Glomerular visceral epithelial cell (primary cell): Measurements from ENCODE around the gene CREB5.

ENCODE experiments used
- DNase-seq: peaks from one replicate; pipeline ENCODE4 v3.0.0-alpha.2; 2016; ENCODE audit errors: extremely low spot score

The CREB5 gene

GRCh38 chr7:28682801-28683200 is 270.5 kb downstream of the CREB5 start:
- no peak for DNase-seq

DNA sequence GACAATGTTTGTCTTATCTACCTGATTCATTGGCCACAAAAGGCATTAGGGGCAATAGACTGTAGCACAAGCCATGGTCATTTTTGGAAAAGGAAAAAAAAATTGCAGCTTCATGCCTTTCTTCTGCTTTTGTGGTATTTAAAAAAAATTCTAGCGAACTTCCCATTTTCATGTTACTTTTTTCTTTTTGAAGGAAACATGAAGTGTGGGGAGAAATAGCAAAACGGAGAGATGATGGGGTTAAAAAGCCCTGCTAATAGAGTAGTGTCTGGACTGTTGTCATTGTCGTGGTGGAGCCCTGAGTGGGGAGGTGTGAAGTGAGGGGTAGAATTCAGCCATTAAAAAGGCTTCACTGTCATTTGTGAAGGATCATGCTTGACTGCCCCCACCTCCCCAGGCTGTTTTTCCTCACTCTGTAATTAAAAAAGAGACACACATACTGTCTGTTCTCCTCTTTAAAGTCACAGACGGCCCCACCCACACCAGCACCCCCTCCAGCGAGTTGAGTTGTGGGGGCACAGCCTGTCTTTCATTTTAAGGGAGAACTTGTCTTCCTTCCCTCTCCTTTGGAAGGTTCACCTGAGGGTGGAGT is 272.4 kb downstream of the CREB5 start:
- no peak for DNase-seq

GRCh38 chr7:28685242-28685643 is 272.9 kb downstream of the CREB5 start:
- DNase-seq = no peak

DNA sequence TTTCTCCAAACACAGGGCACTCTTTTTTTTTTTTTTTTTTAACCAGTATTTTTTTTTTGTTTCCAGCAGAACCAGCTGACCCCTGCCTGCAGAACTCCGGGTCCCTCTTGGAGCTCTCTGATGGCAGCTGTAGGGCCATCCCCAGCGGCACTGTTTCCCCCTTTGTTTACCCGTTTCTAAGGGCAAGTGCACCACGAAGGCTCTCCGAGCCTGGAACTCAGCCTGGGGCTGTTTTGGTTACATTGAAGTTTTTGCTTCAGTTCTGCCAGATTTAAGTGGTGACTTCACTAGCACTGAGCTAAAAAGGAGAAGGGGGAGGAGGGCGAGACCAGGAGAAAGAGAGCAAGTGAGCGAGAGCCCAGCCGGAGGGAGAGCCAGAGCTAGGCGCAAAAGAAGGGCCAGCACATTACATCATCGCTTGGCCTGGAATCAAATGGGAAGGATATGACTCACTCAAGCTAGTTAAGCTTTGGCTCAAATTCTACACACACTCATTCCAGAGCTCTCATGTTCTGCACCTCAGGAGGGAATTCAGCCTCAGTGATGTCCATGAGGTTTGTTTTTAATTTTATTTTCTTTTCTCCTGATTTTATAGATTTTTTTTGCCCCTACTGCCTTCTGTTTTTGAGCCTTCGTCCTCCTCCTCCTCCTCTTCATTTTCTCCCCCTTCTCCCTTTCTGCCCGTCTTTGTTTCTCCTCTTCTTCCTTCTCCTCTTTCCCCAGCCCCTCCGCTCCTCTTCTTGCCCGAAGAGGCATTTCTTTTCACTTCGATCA is 273.5 kb downstream of the CREB5 start:
- DNase-seq = peak; percentile 98

DNA sequence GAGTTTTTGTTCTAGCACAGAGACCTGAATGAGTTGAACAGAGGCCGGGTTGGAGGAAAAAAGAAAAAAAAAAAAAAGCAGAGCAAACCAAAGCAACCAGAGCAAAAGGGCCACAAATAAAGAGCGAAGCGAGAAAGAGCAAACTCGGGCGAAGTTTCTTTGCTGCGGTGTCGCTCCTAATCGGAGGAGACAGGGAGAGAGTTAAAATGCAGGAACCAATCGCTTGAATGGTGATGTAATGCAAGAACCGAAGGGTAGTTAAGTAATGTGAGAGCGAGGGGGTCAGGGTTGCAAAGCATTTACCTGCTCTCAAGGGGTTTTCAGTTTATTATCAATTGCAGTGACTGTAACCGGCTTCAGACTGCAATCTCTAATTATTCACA is 274.1 kb downstream of the CREB5 start:
- DNase-seq = peak; percentile 75

- DNase-seq = no peak
Observed at GRCh38 chr7:28687537-28687936, 275.2 kb downstream of the CREB5 start.

GRCh38 chr7:28688174-28688573 is 275.9 kb downstream of the CREB5 start:
- DNase-seq = no peak

DNA sequence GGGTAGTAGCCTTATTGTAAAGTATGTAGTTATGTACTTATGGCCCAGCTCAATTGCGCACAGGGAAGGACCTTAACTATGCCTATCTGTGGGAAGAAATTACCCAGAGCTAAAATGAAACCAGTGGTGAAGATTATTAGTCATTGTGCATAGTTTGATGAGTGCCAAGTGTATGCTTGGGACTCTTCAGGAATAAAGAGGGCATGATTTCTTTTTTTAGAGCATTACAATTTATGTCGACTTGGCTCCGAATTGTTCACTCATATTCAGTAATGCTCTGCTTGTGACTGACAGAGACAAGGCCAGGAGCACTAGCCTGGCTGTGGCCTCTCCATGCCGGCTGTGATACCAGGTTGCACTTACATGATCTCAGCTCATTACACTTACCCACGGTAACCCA is 276.3 kb downstream of the CREB5 start:
- peak; percentile 47 for DNase-seq

GRCh38 chr7:28695300-28696295 is 283.3 kb downstream of the CREB5 start:
- no peak for DNase-seq

DNA sequence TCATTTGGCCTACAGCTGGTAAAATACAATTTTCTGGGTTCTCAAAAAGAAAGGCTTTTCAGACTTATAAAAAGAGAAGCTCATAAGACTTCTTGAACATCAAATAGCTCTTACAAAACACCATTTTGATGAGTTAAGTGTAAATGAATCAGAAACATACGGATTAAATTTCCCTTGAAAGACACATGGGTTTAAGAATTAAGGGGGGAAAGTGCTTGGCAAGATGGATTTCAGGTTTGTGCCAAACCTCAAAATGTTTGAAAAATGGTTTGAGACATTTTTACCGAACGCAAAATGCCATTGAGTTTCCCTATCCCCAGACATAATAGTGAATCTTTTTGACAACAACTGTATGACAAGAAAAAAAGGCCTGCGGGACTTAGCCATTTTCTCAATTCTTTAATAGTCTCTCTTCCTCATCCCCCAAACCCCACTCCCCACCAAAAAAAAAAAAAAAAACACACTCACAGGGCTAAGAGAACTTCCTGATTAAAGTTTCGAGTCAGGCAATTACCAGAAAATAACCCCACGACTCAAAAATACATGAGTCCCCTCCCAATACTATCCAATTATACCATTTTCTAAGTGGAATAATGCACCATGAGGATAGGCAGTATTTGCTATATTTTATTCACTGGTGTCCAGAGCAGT is 285.7 kb downstream of the CREB5 start:
- no peak for DNase-seq

- DNase-seq = no peak
Observed at GRCh38 chr7:28698840-28699239, 286.5 kb downstream of the CREB5 start.

- DNase-seq = no peak
Observed at GRCh38 chr7:28700096-28700495, 287.8 kb downstream of the CREB5 start.

DNA sequence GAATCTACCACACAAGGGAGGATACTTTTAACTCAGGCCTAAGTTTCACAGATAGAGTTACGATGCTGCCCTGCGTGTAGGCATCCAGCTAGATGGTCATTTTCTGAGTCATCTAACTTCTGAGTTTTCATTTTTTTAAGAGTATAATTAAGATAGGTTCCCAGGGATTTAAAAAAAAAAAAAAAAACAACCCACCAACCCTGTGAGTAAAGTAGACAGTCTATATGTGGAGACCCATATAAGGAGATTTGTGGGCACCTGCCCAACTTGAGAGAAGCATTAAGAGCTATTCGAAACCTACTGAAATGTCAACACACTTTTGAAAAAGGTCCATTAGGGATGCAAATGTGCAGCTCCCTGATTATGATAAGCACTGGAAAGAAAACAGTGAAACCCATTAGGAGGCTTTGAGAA is 288.5 kb downstream of the CREB5 start:
- no peak for DNase-seq

DNA sequence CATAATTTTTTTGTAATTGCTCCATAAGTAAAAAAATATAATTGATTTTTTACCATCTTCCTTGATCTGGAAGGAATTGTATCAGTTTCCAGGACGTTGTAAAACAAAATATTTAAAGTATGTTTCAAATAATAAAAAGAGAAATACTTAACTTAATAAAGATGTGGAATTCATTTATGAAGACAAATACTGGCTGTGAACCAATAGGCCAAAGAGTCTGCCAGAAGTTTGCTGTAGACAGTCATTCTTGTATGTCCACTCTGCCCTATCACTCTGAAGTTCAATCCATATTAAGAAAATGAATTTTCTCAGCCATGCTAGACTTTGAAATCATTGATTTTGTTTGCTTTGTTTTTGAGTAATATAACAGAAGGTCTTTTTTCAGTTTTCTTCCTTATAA is 289.4 kb downstream of the CREB5 start:
- no peak for DNase-seq

DNA sequence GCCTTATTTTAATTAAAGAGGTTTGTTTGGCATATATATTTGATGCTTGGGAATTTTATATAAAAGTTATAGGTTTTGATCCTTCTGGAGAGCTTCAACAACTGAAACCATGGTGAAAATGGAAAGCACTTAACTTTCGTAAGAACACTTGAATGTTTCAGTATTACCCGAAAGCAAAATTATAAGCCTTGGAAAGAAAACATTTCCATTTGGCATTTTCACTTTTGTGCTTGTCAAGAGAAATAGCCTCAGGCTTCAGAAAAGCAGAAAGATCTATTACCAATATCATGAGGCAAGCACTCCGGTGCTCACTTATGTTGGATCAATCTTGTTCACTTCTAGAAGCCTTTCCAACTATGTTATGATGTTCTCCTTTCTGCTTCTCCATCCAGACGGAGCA is 289.9 kb downstream of the CREB5 start:
- no peak for DNase-seq

- no peak for DNase-seq
Observed at GRCh38 chr7:28703037-28703765, 290.9 kb downstream of the CREB5 start.

- DNase-seq = no peak
Observed at GRCh38 chr7:28704706-28705105, 292.4 kb downstream of the CREB5 start.

- no peak for DNase-seq
Observed at GRCh38 chr7:28705350-28705749, 293.0 kb downstream of the CREB5 start.

GRCh38 chr7:28706584-28706983 is 294.3 kb downstream of the CREB5 start:
- DNase-seq = no peak

GRCh38 chr7:28707291-28707690 is 295.0 kb downstream of the CREB5 start:
- DNase-seq = no peak
